HL-60 (cell line): ENCODE measurements around the gene GPBP1.

Experiments
- CTCF ChIP-seq: IDR thresholded peaks from one replicate; pipeline ENCODE4 v1.5.1; 2011; ENCODE audit warnings: low read length, control low read depth, inconsistent platforms; ENCODE audit not compliant: insufficient read depth
- GABPA ChIP-seq: IDR thresholded peaks from 2 replicates; pipeline ENCODE4 v1.6.1; 2012; ENCODE audit warnings: low read depth
- POLR2AphosphoS5 ChIP-seq: IDR thresholded peaks from 2 replicates; pipeline ENCODE4 v1.6.1; 2012; ENCODE audit warnings: low read depth
- REST ChIP-seq: IDR thresholded peaks from 2 replicates; pipeline ENCODE4 v1.6.1; 2012; ENCODE audit warnings: low read depth; ENCODE audit not compliant: insufficient replicate concordance
- SPI1 ChIP-seq: IDR thresholded peaks from 2 replicates; pipeline ENCODE4 v1.6.1; 2012; ENCODE audit warnings: low read depth, mild to moderate bottlenecking, borderline replicate concordance

GRCh38 chr5:57247765-57248164 lies 73.9 kb downstream of the GPBP1 start:
- TF ChIP-seq CTCF (no peak), POLR2AphosphoS5 (no peak), GABPA (no peak), SPI1 (no peak), REST (no peak)
